A549 treated with DMSO at 1 μM for 4 hours (cell line): ENCODE results near the gene TULP3. TPM values are rescaled to one million over a fixed set of nuclear protein-coding genes. Genes with fewer than 3 reads are reported as not detected.

ENCODE experiments used
- total RNA-seq: library from RNA; stranded (reverse); fragments of 200-300 nt; extraction: Qiagen RNA extraction; gene quantifications from 5 replicates; pipeline ENCODE4 v1.2.3, GENCODE V29; 2022; ENCODE audit warnings: low read depth

TULP3 gene, protein sequence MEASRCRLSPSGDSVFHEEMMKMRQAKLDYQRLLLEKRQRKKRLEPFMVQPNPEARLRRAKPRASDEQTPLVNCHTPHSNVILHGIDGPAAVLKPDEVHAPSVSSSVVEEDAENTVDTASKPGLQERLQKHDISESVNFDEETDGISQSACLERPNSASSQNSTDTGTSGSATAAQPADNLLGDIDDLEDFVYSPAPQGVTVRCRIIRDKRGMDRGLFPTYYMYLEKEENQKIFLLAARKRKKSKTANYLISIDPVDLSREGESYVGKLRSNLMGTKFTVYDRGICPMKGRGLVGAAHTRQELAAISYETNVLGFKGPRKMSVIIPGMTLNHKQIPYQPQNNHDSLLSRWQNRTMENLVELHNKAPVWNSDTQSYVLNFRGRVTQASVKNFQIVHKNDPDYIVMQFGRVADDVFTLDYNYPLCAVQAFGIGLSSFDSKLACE
- 18.7 to 22.1 TPM (median 20.3 TPM) in 5 replicates for total RNA-seq

GRCh38 chr12:2890388-2891239 is at the start of gene TULP3:
TSS of gene TULP3 (plus strand) at chr12:2890891. CDS start at chr12:2890948, 57 bp downstream.

DNA sequence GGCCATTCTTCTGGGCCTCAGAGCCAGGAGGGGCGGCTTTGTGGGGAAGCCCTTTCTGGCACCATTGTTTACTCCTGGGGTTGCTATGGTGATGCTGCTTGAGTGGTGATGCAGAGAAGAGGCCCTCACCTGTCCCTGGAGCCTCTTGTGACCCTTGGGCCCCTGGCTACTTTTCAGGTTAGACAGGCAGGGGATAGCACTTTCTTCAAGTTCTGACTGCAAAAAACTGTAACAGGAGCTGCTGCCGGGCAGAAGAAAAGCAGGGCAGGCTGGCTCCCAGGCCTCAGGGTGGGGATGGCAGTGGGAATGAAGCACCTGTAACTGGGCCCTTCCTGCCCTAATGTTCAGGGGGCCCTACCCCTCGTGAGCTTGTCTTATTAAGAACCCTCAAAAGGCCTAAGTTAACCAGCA is 33.7 kb upstream of the TULP3 start, which contains the start of gene TEX52:
TSS of gene TEX52 (minus strand) at position 19 of the 411 bp plus-strand sequence. CDS start at position 6, 13 bp downstream.

GRCh38 chr12:2877047-2877952 is 13.4 kb upstream of the TULP3 start, which contains the start of the genes FOXM1 and RHNO1:
TSS of gene FOXM1 (minus strand) at chr12:2877174. CDS start at chr12:2874478, 2,696 bp downstream.
TSS of gene RHNO1 (plus strand) at chr12:2877223. CDS start at chr12:2885367, 8,144 bp downstream.

DNA sequence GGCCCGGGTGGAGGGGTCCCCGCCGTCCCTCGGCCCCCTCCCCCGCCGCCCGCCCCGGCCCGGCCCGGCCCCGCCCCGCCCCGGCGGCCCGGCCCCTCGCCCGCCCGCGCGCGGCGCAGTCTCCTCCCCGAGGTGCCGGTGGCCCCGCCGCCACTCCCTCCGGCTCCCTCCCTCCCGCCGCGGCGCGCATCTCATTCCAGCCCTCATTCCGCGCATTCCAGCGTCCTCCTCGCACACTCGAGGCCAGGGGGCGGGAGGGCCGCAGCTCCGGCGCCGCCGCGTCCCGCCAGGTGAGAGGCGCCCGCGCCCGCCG is 68.5 kb downstream of the TULP3 start, which contains the start of gene TEAD4:
TSS of gene TEAD4 (plus strand) at position 206 of the 313 bp plus-strand sequence.

Other genes starting within 250 kb of the TULP3 start
- gene FKBP4, start 95.9 kb upstream of the TULP3 start, total RNA-seq: 92.9 to 127 TPM (median 121 TPM) in 5 replicates
- gene ITFG2, start 78.2 kb upstream of the TULP3 start, total RNA-seq: 13.7 to 18.8 TPM (median 16.9 TPM) in 5 replicates
- not detected in 5 replicates for gene NRIP2, start 55.9 kb upstream of the TULP3 start, total RNA-seq
- not detected in 5 replicates for gene TEX52, start 33.9 kb upstream of the TULP3 start, total RNA-seq
- gene FOXM1, start 13.7 kb upstream of the TULP3 start, total RNA-seq: 87.0 to 106 TPM (median 99.3 TPM) in 5 replicates
- 43.2 to 50.6 TPM (median 46.3 TPM) in 5 replicates for gene RHNO1, start 13.7 kb upstream of the TULP3 start, total RNA-seq
- gene TEAD4, start 68.5 kb downstream of the TULP3 start, total RNA-seq: 42.3 to 50.8 TPM (median 44.1 TPM) in 5 replicates
- 16.9 to 23.2 TPM (median 21.4 TPM) in 5 replicates for gene TSPAN9, start 186.5 kb downstream of the TULP3 start, total RNA-seq